ENCODE results near the gene THEMIS.
"Not testable (repeated sequence)": the region's sequence is repeated elsewhere in the genome, so short reads cannot be mapped to it uniquely, and the experiment has no call there.

THEMIS gene

GRCh38 chr6:127900935-127901334 lies at the start of gene THEMIS:
Gene THEMIS, minus strand, starts transcription at chr6:127901058. Its CDS starts 126 bp downstream, at chr6:127900932.
- DNase-seq = no peak

GRCh38 chr6:127949251-127949650 lies 48.4 kb upstream of the THEMIS start:
- DNase-seq = no peak

- no peak for DNase-seq
Observed at GRCh38 chr6:127946388-127946787, 45.5 kb upstream of the THEMIS start.

GRCh38 chr6:127945434-127946097 lies 44.7 kb upstream of the THEMIS start:
- no peak for DNase-seq

- DNase-seq = no peak
Observed at GRCh38 chr6:127941228-127941627, 40.4 kb upstream of the THEMIS start.

- no peak for DNase-seq
Observed at GRCh38 chr6:127939442-127940066, 38.7 kb upstream of the THEMIS start.

GRCh38 chr6:127938701-127939100 lies 37.8 kb upstream of the THEMIS start:
- no peak for DNase-seq

GRCh38 chr6:127937747-127938146 lies 36.9 kb upstream of the THEMIS start:
- no peak for DNase-seq

GRCh38 chr6:127937102-127937501 lies 36.2 kb upstream of the THEMIS start:
- DNase-seq = no peak

GRCh38 chr6:127934956-127935355 lies 34.1 kb upstream of the THEMIS start:
- DNase-seq = no peak

- DNase-seq = no peak
Observed at GRCh38 chr6:127933852-127934840, 33.3 kb upstream of the THEMIS start.

GRCh38 chr6:127933137-127933536 lies 32.3 kb upstream of the THEMIS start:
- no peak for DNase-seq

GRCh38 chr6:127932708-127933107 lies 31.9 kb upstream of the THEMIS start:
- DNase-seq = no peak

- not testable (repeated sequence) for DNase-seq
Observed at GRCh38 chr6:127926441-127926840, 25.6 kb upstream of the THEMIS start.

- DNase-seq = no peak
Observed at GRCh38 chr6:127924440-127924839, 23.6 kb upstream of the THEMIS start.

- DNase-seq = no peak
Observed at GRCh38 chr6:127924031-127924430, 23.2 kb upstream of the THEMIS start.

- DNase-seq = no peak
Observed at GRCh38 chr6:127923135-127923534, 22.3 kb upstream of the THEMIS start.

- DNase-seq = no peak
Observed at GRCh38 chr6:127921982-127922381, 21.1 kb upstream of the THEMIS start.

GRCh38 chr6:127920804-127921203 lies 19.9 kb upstream of the THEMIS start:
- DNase-seq = no peak

GRCh38 chr6:127918506-127919427 lies 17.9 kb upstream of the THEMIS start:
- no peak for DNase-seq

GRCh38 chr6:127917766-127918165 lies 16.9 kb upstream of the THEMIS start:
- DNase-seq = no peak

- no peak for DNase-seq
Observed at GRCh38 chr6:127914240-127914639, 13.4 kb upstream of the THEMIS start.
